WTC11 (cell line): ENCODE results near the gene SLC24A3. TPM values are rescaled to one million over a fixed set of nuclear protein-coding genes. Genes with fewer than 3 reads are reported as not detected.

Experiments used
- ATAC-seq: fragments of 200-7000 bp; cut with Tn5 transposase; 2 replicates; pipeline ENCODE4 v1.10.0; 2021; ENCODE audit warnings: mild to moderate bottlenecking, moderate library complexity
- CTCF ChIA-PET: fragments of 300-600 bp; sonication (Branson Sonifier 250); formaldehyde crosslinking; loops from one replicate; lab custom pipeline; 2021; ENCODE audit warnings: antibody characterized with exemption; lab: Charles Lee
- POLR2A ChIA-PET: fragments of 350-600 bp; sonication (Branson Sonifier 250); formaldehyde crosslinking; loops from one replicate; lab custom pipeline; 2021; ENCODE audit warnings: antibody characterized with exemption; lab: Charles Lee
- DNase-seq: peaks from one replicate; pipeline ENCODE4 v3.0.0; 2021; ENCODE audit warnings: low spot score
- H3K27ac Mint-ChIP-seq: 2 replicates; pipeline ENCODE4 v1.8.0; 2021; ENCODE audit warnings: mixed read lengths
- H3K27me3 Mint-ChIP-seq: 2 replicates; pipeline ENCODE4 v1.8.0; 2021; ENCODE audit warnings: low read depth, mild to moderate bottlenecking, moderate library complexity, mixed read lengths
- H3K36me3 Mint-ChIP-seq: 2 replicates; pipeline ENCODE4 v1.8.0; 2021; ENCODE audit warnings: mixed read lengths
- H3K4me1 Mint-ChIP-seq: 2 replicates; pipeline ENCODE4 v1.8.0; 2022; ENCODE audit warnings: mixed read lengths
- H3K4me3 Mint-ChIP-seq: 2 replicates; pipeline ENCODE4 v1.8.0; 2021; ENCODE audit warnings: mild to moderate bottlenecking, moderate library complexity, mixed read lengths
- H3K9me3 Mint-ChIP-seq: 2 replicates; pipeline ENCODE4 v1.8.0; 2021; ENCODE audit warnings: mixed read lengths
- AFF4 ChIP-seq: sonication (generic); formaldehyde crosslinking; IDR thresholded peaks from 2 replicates; pipeline ENCODE4 v1.8.1; 2023; ENCODE audit warnings: mild to moderate bottlenecking, missing genetic modification reagents, borderline replicate concordance
- ARID4B ChIP-seq: sonication (generic); formaldehyde crosslinking; IDR thresholded peaks from 2 replicates; pipeline ENCODE4 v1.8.0; 2023; ENCODE audit warnings: missing genetic modification reagents, mild to moderate bottlenecking, borderline replicate concordance
- ATF1 ChIP-seq: sonication (generic); formaldehyde crosslinking; IDR thresholded peaks from 2 replicates; pipeline ENCODE4 v1.8.1; 2023; ENCODE audit warnings: mild to moderate bottlenecking, moderate library complexity, missing genetic modification reagents
- CBFB ChIP-seq: sonication (generic); formaldehyde crosslinking; IDR thresholded peaks from 2 replicates; pipeline ENCODE4 v1.8.1; 2022; ENCODE audit warnings: mild to moderate bottlenecking, low read depth, missing genetic modification reagents
- CREB1 ChIP-seq: sonication (generic); formaldehyde crosslinking; IDR thresholded peaks from 2 replicates; pipeline ENCODE4 v1.8.0; 2023; ENCODE audit warnings: mild to moderate bottlenecking, missing genetic modification reagents
- ETV6 ChIP-seq: sonication (generic); formaldehyde crosslinking; IDR thresholded peaks from 2 replicates; pipeline ENCODE4 v1.8.1; 2022; ENCODE audit warnings: mild to moderate bottlenecking, missing genetic modification reagents
- FOXJ3 ChIP-seq: sonication (generic); formaldehyde crosslinking; IDR thresholded peaks from 2 replicates; pipeline ENCODE4 v1.9.0; 2021; ENCODE audit warnings: missing genetic modification reagents, mild to moderate bottlenecking, borderline replicate concordance
- FOXK1 ChIP-seq: sonication (generic); formaldehyde crosslinking; IDR thresholded peaks from 2 replicates; pipeline ENCODE4 v1.8.0; 2022; ENCODE audit warnings: mild to moderate bottlenecking, moderate library complexity, missing genetic modification reagents
- GRHL2 ChIP-seq: fragments of 250-450 bp; sonication (Bioruptor Pico); IDR thresholded peaks from 2 replicates; pipeline ENCODE4 v1.8.0; 2022; ENCODE audit warnings: mild to moderate bottlenecking, moderate library complexity; ENCODE audit not compliant: insufficient replicate concordance, severe bottlenecking
- IRF1 ChIP-seq: sonication (generic); formaldehyde crosslinking; IDR thresholded peaks from 2 replicates; pipeline ENCODE4 v1.8.0; 2023; ENCODE audit warnings: missing genetic modification reagents
- MYBL2 ChIP-seq: sonication (generic); formaldehyde crosslinking; IDR thresholded peaks from 2 replicates; pipeline ENCODE4 v1.8.1; 2023; ENCODE audit warnings: mild to moderate bottlenecking, moderate library complexity, missing genetic modification reagents
- SMAD4 ChIP-seq: sonication (generic); formaldehyde crosslinking; IDR thresholded peaks from 2 replicates; pipeline ENCODE4 v1.8.0; 2022; ENCODE audit warnings: mild to moderate bottlenecking, missing genetic modification reagents
- TP53 ChIP-seq: sonication (generic); formaldehyde crosslinking; IDR thresholded peaks from 2 replicates; pipeline ENCODE4 v1.8.1; 2023; ENCODE audit warnings: mild to moderate bottlenecking, missing genetic modification reagents
- ZNF121 ChIP-seq: sonication (generic); formaldehyde crosslinking; IDR thresholded peaks from 2 replicates; pipeline ENCODE4 v1.8.0; 2023; ENCODE audit warnings: missing genetic modification reagents
- ZNF317 ChIP-seq: sonication (generic); formaldehyde crosslinking; IDR thresholded peaks from 2 replicates; pipeline ENCODE4 v1.8.1; 2023; ENCODE audit warnings: low read depth, mild to moderate bottlenecking, moderate library complexity, missing genetic modification reagents, borderline replicate concordance
- ZNF423 ChIP-seq: fragments of 250-450 bp; sonication (Bioruptor Pico); IDR thresholded peaks from 2 replicates; pipeline ENCODE4 v2.1.2; 2022; ENCODE audit warnings: mild to moderate bottlenecking, moderate library complexity
- ZNF512 ChIP-seq: sonication (generic); formaldehyde crosslinking; IDR thresholded peaks from 2 replicates; pipeline ENCODE4 v1.8.1; 2022; ENCODE audit warnings: missing genetic modification reagents, borderline replicate concordance
- total RNA-seq: library from RNA; stranded (reverse); gene quantifications from 3 replicates; pipeline ENCODE4 v1.2.3, GENCODE V29; 2021
- TF ChIP-seq, protein P1 (sequence below): sonication (generic); formaldehyde crosslinking; IDR thresholded peaks from 2 replicates; pipeline ENCODE4 v1.8.0; 2022; ENCODE audit warnings: mild to moderate bottlenecking, missing genetic modification reagents
- TF ChIP-seq, protein P2 (sequence below): fragments of 250-450 bp; sonication (Bioruptor Pico); IDR thresholded peaks from 2 replicates; pipeline ENCODE4 v1.9.0; 2021; ENCODE audit warnings: mild to moderate bottlenecking

SLC24A3 gene
- total RNA-seq, 1 experiment from 2014 or later, result 5.7 TPM

DNA sequence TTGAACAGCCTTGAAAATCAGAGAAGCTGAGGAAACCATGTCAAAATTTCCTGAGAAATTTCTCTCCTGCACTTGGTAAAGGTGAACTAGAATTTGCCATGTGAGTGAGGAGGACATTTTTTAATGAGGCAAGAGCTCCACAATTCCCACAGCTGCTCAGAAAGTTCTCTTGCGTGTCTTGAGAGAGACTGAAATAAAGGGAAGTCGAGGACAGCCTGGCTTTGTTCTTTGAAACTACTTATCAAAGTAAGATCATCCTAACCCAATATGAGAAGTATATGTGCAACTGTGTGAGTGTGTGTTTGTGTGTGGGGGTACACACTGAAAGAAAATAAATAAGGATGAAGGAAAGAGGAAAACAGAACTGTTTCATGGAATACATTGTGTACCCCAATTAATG, 163.4 kb downstream of the SLC24A3 start:
- POLR2A ChIA-PET, result no interaction called here
- TF ChIP-seq ETV6 (CRISPR knock-in tag), result no peak
- TF ChIP-seq, protein P1, sequence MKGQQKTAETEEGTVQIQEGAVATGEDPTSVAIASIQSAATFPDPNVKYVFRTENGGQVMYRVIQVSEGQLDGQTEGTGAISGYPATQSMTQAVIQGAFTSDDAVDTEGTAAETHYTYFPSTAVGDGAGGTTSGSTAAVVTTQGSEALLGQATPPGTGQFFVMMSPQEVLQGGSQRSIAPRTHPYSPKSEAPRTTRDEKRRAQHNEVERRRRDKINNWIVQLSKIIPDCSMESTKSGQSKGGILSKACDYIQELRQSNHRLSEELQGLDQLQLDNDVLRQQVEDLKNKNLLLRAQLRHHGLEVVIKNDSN, result no peak
- no peak for TF ChIP-seq ZNF317 (CRISPR knock-in tag)
- TF ChIP-seq, protein P2, sequence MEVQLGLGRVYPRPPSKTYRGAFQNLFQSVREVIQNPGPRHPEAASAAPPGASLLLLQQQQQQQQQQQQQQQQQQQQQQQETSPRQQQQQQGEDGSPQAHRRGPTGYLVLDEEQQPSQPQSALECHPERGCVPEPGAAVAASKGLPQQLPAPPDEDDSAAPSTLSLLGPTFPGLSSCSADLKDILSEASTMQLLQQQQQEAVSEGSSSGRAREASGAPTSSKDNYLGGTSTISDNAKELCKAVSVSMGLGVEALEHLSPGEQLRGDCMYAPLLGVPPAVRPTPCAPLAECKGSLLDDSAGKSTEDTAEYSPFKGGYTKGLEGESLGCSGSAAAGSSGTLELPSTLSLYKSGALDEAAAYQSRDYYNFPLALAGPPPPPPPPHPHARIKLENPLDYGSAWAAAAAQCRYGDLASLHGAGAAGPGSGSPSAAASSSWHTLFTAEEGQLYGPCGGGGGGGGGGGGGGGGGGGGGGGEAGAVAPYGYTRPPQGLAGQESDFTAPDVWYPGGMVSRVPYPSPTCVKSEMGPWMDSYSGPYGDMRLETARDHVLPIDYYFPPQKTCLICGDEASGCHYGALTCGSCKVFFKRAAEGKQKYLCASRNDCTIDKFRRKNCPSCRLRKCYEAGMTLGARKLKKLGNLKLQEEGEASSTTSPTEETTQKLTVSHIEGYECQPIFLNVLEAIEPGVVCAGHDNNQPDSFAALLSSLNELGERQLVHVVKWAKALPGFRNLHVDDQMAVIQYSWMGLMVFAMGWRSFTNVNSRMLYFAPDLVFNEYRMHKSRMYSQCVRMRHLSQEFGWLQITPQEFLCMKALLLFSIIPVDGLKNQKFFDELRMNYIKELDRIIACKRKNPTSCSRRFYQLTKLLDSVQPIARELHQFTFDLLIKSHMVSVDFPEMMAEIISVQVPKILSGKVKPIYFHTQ, result no peak
- TF ChIP-seq FOXJ3 (CRISPR knock-in tag), result no peak
- TF ChIP-seq IRF1 (CRISPR knock-in tag), result no peak
- TF ChIP-seq ZNF121 (CRISPR knock-in tag), result no peak
- TF ChIP-seq ATF1 (CRISPR knock-in tag), result no peak
- TF ChIP-seq MYBL2 (CRISPR knock-in tag), result no peak
- TF ChIP-seq GRHL2 (CRISPR knock-in tag), result no peak
- no peak for TF ChIP-seq CBFB
- no peak for TF ChIP-seq AFF4 (CRISPR knock-in tag)
- TF ChIP-seq FOXK1 (CRISPR knock-in tag), result no peak
- TF ChIP-seq, all 79 proteins: peak for 0
- CTCF ChIA-PET, result no interaction called here
- no peak for DNase-seq
- no peaks in the 10 kb centered on the region for H3K9me3 Mint-ChIP-seq
- no peak overlapping the region for H3K27ac Mint-ChIP-seq
- no peaks in the 10 kb centered on the region for H3K27me3 Mint-ChIP-seq
- H3K4me3 Mint-ChIP-seq, result no peak overlapping the region
- no peak for ATAC-seq
- no peaks in the 10 kb centered on the region for H3K36me3 Mint-ChIP-seq
- H3K4me1 Mint-ChIP-seq, result peaks cover 8% of the 10 kb centered on the region

DNA sequence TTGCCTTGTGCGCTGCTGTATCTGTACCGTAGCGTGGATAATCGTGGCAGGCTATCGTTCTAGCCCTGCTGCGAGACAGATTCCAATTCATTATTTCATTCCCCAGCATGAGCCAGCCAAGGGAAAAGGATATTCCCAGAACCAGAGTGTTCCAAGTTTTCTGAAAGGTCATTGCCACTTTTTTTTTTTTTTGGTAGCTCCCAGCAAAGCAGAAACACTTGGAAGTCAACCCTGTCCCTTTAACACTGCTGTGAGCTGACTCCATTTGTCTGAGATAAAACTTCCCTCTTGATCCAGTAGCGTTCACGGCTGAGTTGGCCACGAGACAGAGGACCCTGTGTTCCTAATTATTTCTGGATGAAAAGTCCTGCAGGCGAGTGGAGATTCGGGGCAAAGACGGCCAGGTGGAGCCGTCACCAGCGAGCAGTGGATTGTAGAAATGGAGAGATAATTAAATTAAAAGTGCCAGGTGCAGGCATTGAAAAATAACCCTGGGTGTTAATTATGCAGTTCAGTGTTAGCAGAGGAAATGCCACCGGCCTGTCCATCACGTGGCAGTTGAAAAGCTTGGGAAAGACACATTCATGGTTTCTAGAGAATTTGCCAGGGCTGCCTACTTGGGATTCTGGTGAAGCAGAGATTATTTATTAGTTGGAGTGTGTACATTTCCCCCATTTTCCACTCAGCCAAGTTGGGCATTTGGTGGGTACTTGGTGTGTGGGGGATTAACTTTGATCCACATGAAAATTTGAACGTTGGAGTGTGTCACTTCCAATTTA, 164.2 kb downstream of the SLC24A3 start:
- Mint-ChIP-seq H3K4me3 (no peak overlapping the region), H3K9me3 (no peaks in the 10 kb centered on the region), H3K36me3 (no peaks in the 10 kb centered on the region), H3K27me3 (no peaks in the 10 kb centered on the region), H3K4me1 (peaks cover 8% of the 10 kb centered on the region), H3K27ac (peak overlapping the region; percentile 64; the same call in 1 of the 2 replicates)
- no peak for DNase-seq
- ChIA-PET POLR2A (no interaction called here), CTCF (no interaction called here)
- ATAC-seq, result no peak
- no peak for TF ChIP-seq ARID4B (CRISPR knock-in tag)
- no peak for TF ChIP-seq ZNF423 (CRISPR knock-in tag)
- no peak for TF ChIP-seq SMAD4 (CRISPR knock-in tag)
- no peak for TF ChIP-seq MYBL2 (CRISPR knock-in tag)
- TF ChIP-seq CREB1 (CRISPR knock-in tag), result no peak
- TF ChIP-seq ZNF512 (CRISPR knock-in tag), result no peak
- TF ChIP-seq TP53 (CRISPR knock-in tag), result no peak
- TF ChIP-seq FOXK1 (CRISPR knock-in tag), result no peak
